GM19240 (cell line): ENCODE data around the gene AMBRA1.
"Not testable (repeated sequence)": the region's sequence is repeated elsewhere in the genome, so short reads cannot be mapped to it uniquely, and the experiment has no call there.

Source experiments
- DNase-seq: peaks from one replicate; pipeline ENCODE4 v3.0.0; 2011; ENCODE audit warnings: low spot score; ENCODE audit not compliant: insufficient read length

Gene AMBRA1

GRCh38 chr11:46383404-46383758 lies 210.4 kb downstream of the AMBRA1 start:
- no peak for DNase-seq

- no peak for DNase-seq
Observed at GRCh38 chr11:46382646-46383403, 211.0 kb downstream of the AMBRA1 start.

GRCh38 chr11:46381819-46382645 lies 211.8 kb downstream of the AMBRA1 start:
- no peak for DNase-seq

- DNase-seq = no peak
Observed at GRCh38 chr11:46381048-46381818, 212.6 kb downstream of the AMBRA1 start, which contains the start of gene MDK. Gene MDK (plus strand): TSS chr11:46381669. CDS start chr11:46382058, 389 bp downstream.

- DNase-seq = peak; percentile 48
Observed at GRCh38 chr11:46380340-46381047, 213.3 kb downstream of the AMBRA1 start.

GRCh38 chr11:46379482-46380293 lies 214.1 kb downstream of the AMBRA1 start:
- not testable (repeated sequence) for DNase-seq

GRCh38 chr11:46378811-46379481 lies 214.9 kb downstream of the AMBRA1 start:
- DNase-seq = no peak

- DNase-seq = no peak
Observed at GRCh38 chr11:46378296-46378695, 215.5 kb downstream of the AMBRA1 start.

- DNase-seq = no peak
Observed at GRCh38 chr11:46377831-46378230, 216.0 kb downstream of the AMBRA1 start.

GRCh38 chr11:46377290-46377689 lies 216.5 kb downstream of the AMBRA1 start:
- no peak for DNase-seq

- no peak for DNase-seq
Observed at GRCh38 chr11:46376258-46377050, 217.4 kb downstream of the AMBRA1 start.

- no peak for DNase-seq
Observed at GRCh38 chr11:46375392-46376101, 218.3 kb downstream of the AMBRA1 start.

- no peak for DNase-seq
Observed at GRCh38 chr11:46374815-46375214, 219.0 kb downstream of the AMBRA1 start.

GRCh38 chr11:46373787-46374740 lies 219.8 kb downstream of the AMBRA1 start:
- no peak for DNase-seq

GRCh38 chr11:46372501-46372900 lies 221.3 kb downstream of the AMBRA1 start:
- not testable (repeated sequence) for DNase-seq

GRCh38 chr11:46372086-46372485 lies 221.7 kb downstream of the AMBRA1 start:
- DNase-seq = no peak

GRCh38 chr11:46371262-46371661 lies 222.6 kb downstream of the AMBRA1 start:
- not testable (repeated sequence) for DNase-seq
